HFFc6 (cell line): ENCODE results near the gene METTL25B. TPM values are rescaled to one million over a fixed set of nuclear protein-coding genes. Genes with fewer than 3 reads are reported as not detected.

Source experiments
- DNase-seq: peaks from one replicate; pipeline ENCODE4 v3.0.0-alpha.2; 2018
- H3K27ac Mint-ChIP-seq: 2 replicates; pipeline ENCODE4 v1.8.0; 2020; ENCODE audit warnings: mild to moderate bottlenecking, mixed read lengths
- H3K27me3 Mint-ChIP-seq: 2 replicates; pipeline ENCODE4 v1.8.0; 2021; ENCODE audit warnings: mild to moderate bottlenecking, moderate library complexity, mixed read lengths; ENCODE audit not compliant: insufficient read depth
- H3K36me3 Mint-ChIP-seq: 2 replicates; pipeline ENCODE4 v1.8.0; 2021; ENCODE audit warnings: low read depth, mixed read lengths
- H3K4me1 Mint-ChIP-seq: 2 replicates; pipeline ENCODE4 v1.8.0; 2020; ENCODE audit warnings: low read depth, mixed read lengths
- H3K4me3 Mint-ChIP-seq: 2 replicates; pipeline ENCODE4 v1.8.0; 2020; ENCODE audit warnings: mild to moderate bottlenecking, moderate library complexity, mixed read lengths
- H3K9me3 Mint-ChIP-seq: 2 replicates; pipeline ENCODE4 v1.8.0; 2020; ENCODE audit warnings: mild to moderate bottlenecking, mixed read lengths
- CTCF ChIP-seq: fragments of 200-600 bp; sonication (generic); IDR thresholded peaks from 2 replicates; pipeline ENCODE4 v1.5.0; 2021; ENCODE audit warnings: antibody characterized with exemption, mild to moderate bottlenecking
- total RNA-seq, 6 experiments: library from RNA; stranded (reverse); fragmentation: NEBNext Ultra II Directional; extraction: Animal tissue kit (Norgen Biotek cat#: 25700); gene quantifications; 2 replicates in 1 of 6; 3 replicates in 5 of 6; pipeline ENCODE4 v1.2.3, GENCODE V29; 2021

Gene METTL25B
- total RNA-seq, 6 experiments from 2014 or later: 11.2 to 16.0 (median 13.9) TPM

- Mint-ChIP-seq H3K27ac (no peak overlapping the region), H3K27me3 (peaks cover 5% of the 10 kb centered on the region), H3K36me3 (peaks cover 16% of the 10 kb centered on the region), H3K9me3 (no peaks in the 10 kb centered on the region), H3K4me3 (no peak overlapping the region), H3K4me1 (peaks cover 16% of the 10 kb centered on the region)
- TF ChIP-seq CTCF: peak; percentile 95
- peak; percentile 85 for DNase-seq
Measured at GRCh38 chr1:156725683-156726280, 2.5 kb upstream of the METTL25B start.

DNA sequence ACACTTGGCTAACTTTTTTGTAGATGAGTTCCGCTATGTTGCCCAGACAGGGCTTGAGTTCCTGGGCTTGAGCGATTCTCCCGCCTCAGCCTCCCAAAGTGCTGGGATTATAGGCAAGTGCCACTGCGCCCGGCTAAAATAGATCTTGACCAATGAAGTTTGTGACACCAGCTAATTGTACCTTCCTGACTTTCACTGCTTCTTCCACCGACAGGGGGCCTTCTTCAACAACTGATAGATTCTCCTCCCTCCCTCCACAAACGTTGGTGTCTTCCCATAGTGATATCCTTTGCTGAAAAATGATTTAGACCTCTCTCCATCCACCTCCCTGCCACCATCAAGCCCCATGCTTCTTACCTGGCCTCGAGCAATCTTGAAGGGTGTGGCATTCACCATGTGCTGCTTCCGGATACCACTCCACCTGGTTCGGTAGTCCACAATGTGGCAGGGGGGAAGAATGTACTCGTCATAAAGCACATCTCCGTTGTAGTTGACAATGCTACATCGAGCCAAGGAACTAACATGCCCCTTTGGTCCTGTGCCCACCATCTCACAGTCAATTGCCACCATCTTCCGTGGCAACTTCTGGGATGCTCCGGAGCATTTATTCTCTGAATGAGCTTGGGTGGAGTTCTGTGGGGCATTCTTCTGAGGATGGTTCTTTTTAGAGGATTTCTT is 1.6 kb upstream of the METTL25B start:
- Mint-ChIP-seq H3K4me1 (peaks cover 16% of the 10 kb centered on the region), H3K27ac (no peak overlapping the region), H3K4me3 (no peak overlapping the region), H3K9me3 (no peaks in the 10 kb centered on the region), H3K27me3 (peaks cover 8% of the 10 kb centered on the region), H3K36me3 (peaks cover 16% of the 10 kb centered on the region)
- TF ChIP-seq CTCF: peak; percentile 83
- peak; percentile 59 for DNase-seq

DNA sequence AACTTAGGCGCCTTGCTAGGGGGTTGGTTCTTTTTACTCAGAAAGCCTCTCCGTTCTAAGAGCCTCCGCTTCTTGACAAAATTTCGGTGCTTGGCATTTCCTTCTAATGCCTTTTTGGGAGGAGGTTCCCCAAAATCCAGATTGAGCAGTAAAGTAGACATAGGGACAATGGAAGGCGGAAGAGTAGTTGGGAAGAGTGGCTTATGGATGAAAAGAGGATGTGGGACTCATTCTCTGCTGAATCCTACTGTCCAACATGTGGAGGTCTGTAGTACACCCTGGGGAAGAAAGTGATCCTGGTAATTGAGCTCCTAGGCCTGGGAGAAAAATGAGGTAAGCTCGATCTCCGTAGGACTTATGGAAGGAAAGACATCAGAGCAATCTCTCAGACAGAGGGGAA is 777 bp upstream of the METTL25B start:
- DNase-seq: no peak
- peaks cover 8% of the 10 kb centered on the region for H3K27me3 Mint-ChIP-seq
- no peak for TF ChIP-seq CTCF
- peak overlapping the region; percentile 95 for H3K27ac Mint-ChIP-seq
- H3K36me3 Mint-ChIP-seq: peaks cover 16% of the 10 kb centered on the region
- peaks cover 16% of the 10 kb centered on the region for H3K4me1 Mint-ChIP-seq
- H3K9me3 Mint-ChIP-seq: no peaks in the 10 kb centered on the region
- no peak overlapping the region for H3K4me3 Mint-ChIP-seq

- DNase-seq: peak; percentile 98
- H3K4me1 Mint-ChIP-seq: peaks cover 16% of the 10 kb centered on the region
- no peaks in the 10 kb centered on the region for H3K9me3 Mint-ChIP-seq
- peaks cover 9% of the 10 kb centered on the region for H3K27me3 Mint-ChIP-seq
- peak within 1 kb of the TSS; percentile 95 for H3K27ac Mint-ChIP-seq
- peaks cover 9% of the 10 kb centered on the region; the same call in 1 of the 2 replicates for H3K36me3 Mint-ChIP-seq
- no peak; the same call in 1 of the 2 replicates for TF ChIP-seq CTCF
- no peak within 1 kb of the TSS; the same call in 1 of the 2 replicates for H3K4me3 Mint-ChIP-seq
Measured at GRCh38 chr1:156728599-156729462, 562 bp downstream of the METTL25B start, which contains the start of gene ISG20L2. TSS of gene ISG20L2 (minus strand) at chr1:156728766. CDS start at chr1:156727652, 1,114 bp downstream.

DNA sequence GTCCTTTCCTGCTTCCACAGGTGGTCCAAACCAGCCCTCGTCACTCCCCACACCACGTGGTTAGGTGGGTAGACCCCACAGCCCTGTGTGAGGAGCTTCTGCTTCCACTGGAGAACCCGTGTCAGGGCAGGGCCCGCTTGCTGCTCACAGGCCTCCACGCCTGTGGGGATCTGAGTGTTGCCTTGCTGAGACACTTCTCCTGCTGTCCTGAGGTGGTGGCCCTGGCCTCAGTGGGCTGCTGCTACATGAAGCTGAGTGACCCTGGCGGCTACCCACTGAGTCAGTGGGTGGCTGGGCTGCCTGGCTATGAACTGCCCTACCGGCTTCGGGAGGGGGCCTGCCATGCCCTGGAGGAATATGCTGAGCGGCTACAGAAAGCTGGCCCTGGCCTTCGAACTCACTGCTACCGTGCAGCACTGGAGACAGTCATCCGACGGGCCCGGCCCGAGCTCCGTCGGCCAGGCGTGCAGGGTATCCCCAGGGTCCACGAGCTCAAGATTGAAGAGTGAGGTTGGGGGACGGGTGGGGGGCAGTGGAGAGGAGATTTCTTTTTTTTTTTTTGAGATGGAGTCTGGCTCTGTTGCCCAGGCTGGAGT is 5.8 kb downstream of the METTL25B start:
- H3K27ac Mint-ChIP-seq: no peak overlapping the region
- no peak for DNase-seq
- H3K36me3 Mint-ChIP-seq: peaks cover 16% of the 10 kb centered on the region
- no peak overlapping the region for H3K4me3 Mint-ChIP-seq
- peaks cover 8% of the 10 kb centered on the region for H3K27me3 Mint-ChIP-seq
- no peak for TF ChIP-seq CTCF
- no peaks in the 10 kb centered on the region for H3K9me3 Mint-ChIP-seq
- H3K4me1 Mint-ChIP-seq: peaks cover 15% of the 10 kb centered on the region
